HG03378 (cell line): ENCODE measurements around the gene SMAD6.

ENCODE experiments used
- ATAC-seq: cut with Tn5 transposase; IDR thresholded peaks from one replicate; pipeline ENCODE4 v1.9.1; 2021; ENCODE audit warnings: mild to moderate bottlenecking, moderate library complexity; ENCODE audit not compliant: unreplicated experiment

Gene SMAD6

DNA sequence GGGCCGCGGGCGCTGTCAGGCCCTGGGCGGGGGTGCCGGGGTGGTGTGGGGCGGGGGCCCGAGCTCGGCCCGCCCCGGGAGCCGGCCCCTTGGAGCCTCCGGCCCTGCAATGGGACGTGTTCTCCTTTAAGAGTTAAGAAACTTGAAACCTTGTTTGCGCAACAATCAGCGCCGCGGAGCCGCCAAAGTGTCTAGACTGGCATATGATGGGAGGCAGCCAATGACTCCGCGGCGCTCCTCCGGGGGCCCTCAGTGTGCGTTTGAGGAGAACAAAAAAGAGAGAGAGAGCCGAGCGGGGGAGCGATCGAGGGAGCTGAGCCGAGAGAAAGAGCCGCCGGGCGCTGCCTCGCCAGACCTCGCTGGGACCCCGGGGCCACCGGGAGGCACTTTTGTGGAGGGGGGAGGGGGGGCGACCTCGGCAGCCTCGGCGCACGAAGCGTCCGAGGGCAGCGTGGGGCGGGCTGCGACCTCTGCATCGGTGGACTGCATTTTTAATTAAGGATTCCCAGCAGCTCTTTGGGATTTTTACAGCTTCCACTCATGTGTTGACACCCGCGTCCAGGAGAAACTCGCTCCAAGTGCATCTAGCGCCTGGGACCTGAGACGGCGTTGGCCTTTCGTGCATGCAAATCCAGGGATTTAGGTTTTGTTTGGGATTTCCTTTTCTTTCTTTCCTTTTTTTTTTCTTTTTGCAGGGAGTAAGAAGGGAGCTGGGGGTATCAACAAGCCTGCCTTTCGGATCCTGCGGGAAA is at the start of gene SMAD6:
SMAD6 (plus strand) TSS at position 202 of the 752 bp plus-strand sequence. CDS start 1,023 bp downstream, outside the sequence.
- ATAC-seq, result no peak

DNA sequence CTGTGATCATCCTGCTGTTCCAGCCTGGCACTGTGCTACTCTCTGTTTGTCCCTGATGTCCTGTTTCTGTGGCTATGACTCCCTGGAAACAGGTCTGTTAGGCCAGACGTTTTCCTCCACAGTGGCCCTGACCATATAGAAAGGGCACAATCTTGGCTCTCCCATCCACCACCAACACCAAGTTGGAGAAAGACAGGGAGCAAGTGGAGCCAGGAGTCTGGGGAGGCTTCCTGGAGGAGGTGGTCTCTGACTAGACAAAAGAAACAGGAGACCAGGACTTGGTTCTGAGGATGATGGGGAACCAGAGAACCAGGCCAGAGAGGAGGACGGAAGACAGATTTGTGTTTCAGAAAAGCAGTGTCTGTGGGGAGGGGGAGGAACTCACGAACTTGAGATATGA is 49.2 kb upstream of the SMAD6 start:
- no peak for ATAC-seq

DNA sequence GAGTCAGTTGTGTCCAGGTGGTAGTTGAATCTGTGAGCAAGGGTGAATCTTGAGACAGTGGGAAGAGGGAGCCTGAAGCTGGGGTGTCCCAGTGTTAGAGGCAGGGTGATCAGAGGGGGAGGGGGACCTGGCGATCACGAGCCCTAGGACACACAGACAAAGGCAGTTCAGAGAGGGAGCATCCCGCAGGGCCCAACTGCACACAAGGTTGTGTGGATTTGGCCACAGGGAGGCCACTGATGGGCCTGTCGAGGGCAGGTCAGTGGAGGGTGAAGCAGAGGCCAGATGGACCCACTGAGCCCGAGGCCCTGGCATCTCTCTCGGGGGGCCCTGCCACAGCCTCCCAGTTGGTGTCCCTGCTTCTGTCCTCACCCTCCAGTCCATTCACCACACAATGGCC is 48.6 kb upstream of the SMAD6 start:
- no peak for ATAC-seq

DNA sequence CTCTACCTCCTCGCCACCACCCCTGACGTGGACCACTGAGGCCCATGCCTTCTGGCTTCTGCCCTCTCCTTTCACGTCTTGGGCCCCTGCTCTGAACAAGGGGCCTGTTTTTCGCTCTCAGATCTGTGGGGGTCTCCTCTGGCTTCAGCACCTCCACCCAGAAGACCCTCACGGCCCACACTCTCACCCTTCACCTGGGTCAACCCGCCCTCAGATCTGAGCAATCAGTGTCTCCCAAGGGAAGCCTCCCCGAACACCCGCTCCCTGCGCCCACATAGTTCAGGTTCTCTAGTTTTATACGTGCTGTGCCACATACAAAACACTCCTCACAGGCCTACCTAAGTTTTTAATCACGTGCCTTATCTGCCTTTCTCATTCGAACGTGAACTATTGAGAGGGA is 48.2 kb upstream of the SMAD6 start:
- ATAC-seq, result no peak

DNA sequence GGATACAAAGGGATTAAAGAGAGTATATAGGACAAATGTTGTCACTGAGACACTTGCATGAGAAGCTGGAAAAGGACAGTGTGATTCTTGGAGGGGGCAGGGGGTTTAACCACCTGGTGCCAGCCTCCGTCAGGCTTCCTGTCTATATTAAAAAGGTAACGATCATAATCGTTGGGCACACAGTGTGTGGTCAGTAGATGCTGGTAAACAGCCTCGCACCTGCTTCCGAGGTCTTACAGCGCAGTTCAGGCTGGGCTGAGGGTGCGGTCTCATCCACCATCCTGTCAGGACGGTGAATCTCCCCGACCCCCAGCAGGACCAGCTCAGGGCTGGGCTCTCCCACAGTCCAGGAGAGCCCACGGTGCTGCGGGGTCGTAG is 47.7 kb upstream of the SMAD6 start:
- no peak for ATAC-seq

DNA sequence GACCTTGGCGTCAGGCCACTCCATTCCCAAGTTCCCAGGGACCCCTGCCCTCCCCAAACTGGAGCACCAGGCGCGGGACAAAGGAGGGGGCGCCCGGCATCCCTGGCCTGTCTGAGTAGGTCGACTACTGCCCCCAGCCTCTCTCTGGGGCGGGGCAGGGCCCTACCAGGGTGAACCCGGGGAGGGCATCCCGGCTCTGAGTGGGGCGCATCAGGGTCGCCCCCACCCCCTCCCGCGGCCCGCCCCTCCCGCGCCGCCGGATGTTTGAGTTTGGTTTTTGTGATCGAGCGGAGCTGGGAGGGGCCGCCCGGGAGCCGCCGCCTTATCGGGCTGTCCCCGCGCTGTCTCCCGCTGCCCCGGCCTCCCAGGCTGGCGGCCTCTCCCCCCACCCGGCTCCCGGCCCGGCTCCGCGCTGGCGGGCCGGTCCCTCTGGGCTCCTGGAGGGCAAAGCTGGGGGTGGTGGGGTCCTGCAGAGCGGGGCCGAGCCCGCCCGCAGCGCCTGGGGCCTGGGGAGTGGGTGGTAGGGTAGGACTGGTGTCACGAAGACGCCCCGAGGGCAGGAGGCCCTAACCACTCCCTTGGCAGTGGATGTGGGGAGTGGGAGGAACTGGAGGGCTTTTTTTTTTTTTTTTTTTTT is 47.2 kb upstream of the SMAD6 start:
- ATAC-seq, result no peak

DNA sequence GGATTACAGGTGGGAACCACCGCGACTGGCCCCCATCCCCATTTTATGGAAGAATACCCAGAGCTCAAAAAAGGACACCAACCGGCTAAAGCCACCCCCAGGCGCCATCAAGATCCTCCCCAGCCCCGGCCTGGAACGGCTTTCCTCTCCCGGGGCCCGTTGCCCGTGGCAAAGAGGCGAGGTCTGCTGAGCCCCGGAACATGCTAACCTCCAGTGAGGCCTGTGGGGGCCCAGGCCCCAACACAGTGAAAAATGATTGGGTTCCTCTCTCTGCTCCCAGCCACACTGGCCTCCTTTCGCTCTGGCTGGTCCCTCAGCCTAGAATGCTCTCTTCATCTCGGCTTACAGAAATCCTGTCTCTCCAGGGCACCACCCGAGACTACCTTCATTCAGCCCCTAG is 46.5 kb upstream of the SMAD6 start:
- ATAC-seq, result no peak

DNA sequence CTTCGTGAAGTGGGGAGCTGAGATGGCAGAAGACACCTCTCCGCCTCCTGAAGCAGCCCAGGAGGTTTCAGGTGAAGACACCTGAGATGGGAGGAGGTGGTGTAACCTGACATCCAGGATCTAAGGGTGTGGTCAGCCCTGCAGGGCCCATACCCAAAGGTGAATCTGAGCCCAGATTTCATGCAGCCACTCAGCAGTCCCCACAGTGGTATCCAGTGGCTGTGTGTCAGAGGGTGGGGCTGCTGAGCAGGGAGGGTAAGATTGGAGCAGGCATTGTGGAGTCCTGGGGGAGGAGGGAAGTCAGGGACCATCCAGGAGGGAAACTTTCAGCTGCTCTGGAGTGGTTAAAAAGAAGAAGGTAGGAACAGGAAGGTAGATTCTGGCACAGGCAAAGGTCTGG is 46.0 kb upstream of the SMAD6 start:
- no peak for ATAC-seq

DNA sequence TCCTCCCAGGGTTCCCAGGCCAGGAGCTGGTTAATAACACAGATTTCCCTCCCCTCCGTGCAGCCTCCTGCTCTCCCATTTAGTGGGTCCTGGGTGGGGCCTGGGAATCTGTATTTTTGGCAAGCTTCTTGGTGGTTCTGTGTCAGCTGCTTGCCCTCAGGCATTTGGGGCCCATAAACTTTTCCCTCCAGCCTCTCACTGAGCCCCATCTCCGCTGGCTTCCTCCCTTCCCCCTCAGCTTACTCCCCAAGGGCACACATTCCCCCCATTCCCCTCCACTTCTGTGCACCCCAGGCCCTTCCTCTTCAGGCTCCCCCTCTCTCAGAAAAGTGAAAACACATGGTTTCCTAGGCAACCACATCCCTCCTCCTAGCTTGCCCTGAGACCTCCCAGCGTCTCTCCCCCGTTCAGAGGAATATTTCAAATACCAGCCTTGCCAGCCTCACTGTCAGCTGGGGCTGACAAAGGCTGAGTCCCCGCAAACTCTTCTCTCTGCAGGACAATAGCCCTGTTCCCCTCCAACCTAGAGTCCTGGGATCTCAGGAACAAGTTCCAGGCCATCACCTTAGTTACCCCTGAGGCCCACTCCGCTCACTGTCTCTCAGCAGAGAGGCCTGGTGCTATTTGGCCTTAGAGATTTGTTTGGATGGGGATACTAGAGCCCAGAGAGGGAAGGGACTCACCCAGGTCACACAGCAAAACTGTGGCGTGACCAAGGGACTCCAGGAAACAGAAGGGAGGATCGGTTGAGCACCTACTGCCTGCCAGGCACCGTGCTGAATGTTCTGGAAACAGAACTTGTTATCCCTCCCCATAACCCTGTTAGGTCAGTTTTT is 44.6 kb upstream of the SMAD6 start:
- ATAC-seq, result no peak

DNA sequence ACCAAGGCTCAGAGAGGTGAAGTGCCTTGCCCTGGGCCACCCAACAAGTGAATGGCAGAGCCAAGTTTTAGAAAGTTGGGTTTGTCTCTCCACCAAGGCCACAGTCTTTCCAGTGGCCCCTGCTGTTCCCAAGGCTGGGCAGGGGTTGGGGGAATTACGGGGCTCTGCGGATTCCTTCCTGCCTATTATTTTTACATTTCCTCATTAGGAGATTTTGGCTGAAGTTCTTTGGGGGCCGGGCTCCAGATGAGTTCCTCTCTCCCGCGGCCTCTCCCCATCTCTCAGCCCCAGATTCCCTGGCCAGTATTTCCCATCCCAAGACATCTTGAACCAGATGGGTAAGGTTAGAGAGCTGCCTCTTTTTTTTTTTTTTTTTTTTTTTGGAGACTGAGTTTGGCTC is 44.0 kb upstream of the SMAD6 start:
- ATAC-seq, result no peak

DNA sequence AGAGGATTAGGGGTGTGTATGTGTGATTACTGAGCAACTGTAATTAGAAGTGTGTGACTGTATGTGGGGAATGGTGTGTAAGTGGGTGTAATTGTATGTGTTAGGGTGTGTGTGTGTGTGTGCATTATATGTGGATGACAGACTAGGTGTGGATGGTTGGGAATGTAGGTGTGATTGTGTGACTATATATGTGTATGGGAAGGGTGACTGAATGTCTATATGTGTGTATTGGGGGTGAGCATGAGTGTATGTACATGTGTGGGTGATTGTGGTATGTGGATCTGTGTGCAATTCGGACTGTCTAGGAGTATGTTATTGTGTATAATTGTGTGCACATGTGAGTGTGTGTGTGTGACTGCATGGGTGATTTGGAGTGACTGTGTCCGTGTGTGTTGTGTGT is 43.2 kb upstream of the SMAD6 start:
- no peak for ATAC-seq

DNA sequence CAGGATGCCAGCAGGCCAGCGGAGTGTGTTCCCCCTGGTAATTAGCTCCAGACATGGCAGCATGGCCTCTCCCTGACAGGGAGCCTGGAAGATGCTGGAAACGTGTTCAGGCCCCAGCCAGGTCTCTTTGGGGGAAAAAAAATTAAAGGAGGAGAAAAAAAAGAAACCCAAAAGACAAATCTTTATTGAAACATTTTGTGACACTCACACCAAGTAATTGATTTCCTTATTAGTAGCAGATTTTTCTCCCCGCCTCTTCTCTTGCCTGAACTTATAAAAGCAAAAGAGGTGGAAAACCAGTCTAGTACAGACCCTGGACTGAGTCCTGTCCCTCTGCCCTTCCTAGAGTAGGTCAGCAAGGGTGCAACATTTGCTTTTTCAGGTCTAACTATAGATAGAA is 42.7 kb upstream of the SMAD6 start:
- ATAC-seq, result no peak

DNA sequence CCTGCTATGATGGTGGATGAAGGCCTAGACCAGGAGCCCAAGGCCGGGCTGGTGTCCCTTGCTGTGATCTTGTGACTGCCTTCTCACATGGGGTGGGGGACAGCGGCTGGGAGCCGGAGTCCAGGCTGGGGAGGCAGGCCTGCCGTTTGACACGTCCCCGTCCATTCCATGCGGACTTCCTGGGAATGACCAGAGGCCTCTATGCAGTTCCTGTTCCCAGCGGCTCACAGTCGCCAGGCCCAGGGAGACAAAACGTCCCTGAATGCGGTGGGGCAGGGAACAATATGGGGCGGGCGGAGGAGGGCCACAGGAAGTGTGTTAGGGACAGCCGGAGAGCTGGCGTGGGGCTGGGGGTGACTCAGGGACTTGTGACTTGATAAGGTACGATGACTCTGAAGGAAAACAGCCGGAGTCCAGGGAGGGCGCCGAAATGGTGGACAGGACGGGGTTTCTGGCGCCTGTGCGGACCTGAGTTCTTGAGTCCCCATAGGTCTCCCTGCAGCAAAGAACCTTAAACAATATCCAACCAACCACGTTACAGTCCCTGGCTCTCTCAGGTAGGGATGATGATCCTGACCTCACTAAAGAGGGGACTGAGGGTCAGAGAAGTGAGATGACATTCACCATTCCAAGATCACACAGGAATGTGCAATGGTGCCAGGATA is 40.5 kb upstream of the SMAD6 start:
- ATAC-seq, result no peak

DNA sequence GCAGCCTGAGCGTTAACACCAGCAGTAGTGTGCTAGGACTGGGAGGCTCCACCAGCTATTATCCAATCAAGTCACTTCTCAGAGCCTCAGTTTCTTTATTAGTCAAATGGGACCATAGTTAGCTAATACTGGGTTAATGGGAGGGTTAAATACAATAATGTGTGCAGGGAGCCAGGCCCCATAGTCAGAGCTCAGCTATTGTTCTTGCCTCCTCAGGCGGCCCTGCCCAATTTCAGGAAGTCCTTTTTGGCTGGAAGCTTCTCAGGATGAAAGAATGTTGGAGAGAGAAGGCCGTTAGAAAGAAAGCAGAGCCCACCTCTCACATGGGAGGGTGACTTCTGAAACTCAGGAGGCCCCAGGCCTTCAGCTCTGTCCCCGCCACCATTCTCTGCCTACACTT is 39.5 kb upstream of the SMAD6 start:
- ATAC-seq, result no peak

DNA sequence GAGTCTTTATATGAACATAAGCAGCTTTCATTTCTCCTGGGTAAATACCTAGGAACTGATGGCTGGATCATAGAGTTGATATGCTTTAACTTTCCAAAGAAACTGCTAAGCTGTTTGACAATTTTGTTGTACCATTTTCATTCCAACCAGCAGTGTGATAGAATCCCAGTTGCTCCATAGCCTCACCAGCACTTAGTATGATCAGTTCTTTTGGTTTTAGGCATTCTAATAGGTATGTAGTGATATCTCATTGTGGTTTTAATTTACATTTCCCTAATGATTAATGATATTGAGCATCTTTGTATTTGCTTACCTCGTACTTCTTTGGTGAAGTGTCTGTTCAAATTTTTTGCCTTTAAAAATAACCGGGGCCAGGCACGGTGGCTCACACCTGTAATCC is 38.4 kb upstream of the SMAD6 start:
- no peak for ATAC-seq

DNA sequence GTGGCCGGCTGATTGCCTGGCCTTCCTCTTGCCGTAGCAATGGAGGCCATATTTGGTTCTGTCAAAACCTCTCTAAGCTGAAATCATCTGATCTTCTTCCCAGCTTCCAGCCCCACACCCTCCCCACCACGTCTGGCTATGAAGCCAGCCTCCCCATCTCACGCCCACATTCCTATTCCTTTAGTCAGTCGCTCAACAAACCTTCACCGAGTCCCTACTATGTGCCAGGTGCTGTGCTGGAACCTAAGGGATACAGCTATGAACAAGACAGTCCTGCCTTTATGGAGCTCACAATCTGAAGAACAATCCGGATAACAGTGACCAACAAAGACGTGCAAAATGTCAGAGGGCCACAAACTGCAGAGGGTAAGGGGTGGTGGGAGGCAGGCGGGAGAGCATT is 31.9 kb upstream of the SMAD6 start:
- ATAC-seq, result no peak

DNA sequence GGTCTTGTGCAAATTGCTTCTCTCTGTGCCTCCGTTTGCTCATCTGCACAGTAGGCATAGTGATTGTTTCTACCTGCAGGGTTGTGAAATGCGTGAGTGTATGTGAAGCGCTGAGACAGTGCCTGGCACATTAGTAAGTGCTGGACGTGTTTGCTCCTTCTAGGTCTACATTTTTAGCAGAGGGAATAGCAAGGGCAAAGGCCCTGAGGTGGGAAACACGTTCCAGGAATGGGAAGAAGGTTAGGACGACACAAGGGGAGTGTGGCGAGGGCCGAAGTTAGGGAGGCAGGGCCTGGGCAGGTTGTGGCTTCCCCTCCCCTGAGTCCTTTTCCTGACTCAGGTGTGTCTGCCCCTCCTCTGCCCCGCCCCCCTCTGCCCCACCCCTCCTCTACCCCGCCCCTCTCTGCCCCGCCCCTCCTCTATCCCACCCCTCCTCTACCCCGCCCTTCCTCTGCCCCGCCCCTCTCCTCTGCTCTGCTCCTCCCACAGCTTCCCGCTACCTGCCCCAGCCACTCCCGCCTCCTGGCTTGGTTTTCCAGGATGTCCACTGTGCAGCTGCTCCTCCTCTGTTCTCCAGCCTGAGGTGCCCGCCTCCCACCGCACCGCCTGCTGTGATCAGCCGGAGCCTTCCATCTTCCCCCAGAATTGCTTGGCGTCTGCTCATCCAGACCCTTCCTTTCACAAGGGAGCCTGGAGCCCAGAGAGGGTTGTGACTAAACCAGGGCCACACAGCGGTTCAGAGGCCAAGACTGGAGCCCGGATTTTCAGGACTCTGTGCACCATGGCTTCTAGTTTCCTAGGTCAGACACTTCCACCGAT is 31.1 kb upstream of the SMAD6 start:
- no peak for ATAC-seq

DNA sequence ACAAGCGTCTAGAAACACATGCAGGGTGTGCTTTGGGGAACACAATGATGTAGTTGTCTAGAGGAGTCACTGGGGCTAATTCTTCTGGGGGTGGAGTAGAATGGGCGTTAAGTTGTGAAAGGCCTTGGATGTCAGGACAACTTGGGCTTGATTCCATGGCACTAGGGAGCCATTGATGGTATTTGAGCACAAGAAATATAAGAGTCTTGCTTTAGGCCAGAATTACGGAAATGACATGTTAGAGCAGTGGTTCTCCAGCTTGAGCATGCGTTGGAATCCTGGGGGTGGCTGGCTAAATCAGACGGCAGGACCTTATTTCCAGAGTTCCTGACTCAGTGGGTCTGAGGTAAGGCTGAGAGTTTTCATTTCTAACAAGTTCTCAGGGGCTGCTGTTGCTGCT is 29.2 kb upstream of the SMAD6 start:
- no peak for ATAC-seq

DNA sequence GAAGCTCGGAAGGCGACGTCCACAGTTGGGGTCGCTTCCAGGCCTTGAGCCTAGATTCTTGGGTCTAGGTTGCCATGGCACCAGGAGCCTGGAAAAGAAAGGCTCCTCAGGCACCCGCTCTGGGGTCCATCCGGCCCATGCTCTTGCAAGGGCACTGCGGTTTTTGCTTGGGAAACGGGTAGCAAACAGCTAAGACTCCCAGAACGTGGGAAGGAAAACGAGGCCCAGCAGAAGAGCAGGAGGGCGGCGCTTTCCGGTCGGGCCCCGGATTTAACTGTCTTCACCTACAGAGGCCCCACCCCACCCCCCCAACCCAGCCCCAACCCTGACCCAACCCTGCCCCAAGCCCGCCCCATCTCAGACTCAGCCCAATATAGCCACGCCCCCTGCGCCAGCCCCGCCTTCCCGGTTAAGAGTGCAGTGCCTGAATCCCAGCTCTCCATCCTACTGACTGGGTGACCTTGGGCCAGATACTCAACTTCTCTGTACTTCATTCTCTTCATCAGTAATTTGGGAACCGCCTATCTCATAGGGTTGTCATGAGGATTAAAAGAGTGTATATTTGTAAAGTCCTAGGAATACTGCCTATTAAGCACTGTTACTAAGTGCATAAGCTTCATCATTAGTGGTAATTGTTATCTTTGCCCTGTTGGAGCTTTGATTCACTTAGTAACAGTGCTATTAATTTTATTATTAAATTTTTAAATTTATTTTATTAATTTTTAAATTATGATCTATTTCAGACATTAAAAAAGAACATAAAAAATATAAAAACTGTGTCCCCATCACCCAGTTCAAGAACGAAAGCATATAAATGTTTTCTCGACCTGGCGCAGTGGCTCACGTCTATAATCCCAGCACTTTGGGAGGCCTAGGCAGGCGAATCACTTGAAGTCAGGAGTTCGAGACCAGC is 28.4 kb upstream of the SMAD6 start:
- no peak for ATAC-seq

DNA sequence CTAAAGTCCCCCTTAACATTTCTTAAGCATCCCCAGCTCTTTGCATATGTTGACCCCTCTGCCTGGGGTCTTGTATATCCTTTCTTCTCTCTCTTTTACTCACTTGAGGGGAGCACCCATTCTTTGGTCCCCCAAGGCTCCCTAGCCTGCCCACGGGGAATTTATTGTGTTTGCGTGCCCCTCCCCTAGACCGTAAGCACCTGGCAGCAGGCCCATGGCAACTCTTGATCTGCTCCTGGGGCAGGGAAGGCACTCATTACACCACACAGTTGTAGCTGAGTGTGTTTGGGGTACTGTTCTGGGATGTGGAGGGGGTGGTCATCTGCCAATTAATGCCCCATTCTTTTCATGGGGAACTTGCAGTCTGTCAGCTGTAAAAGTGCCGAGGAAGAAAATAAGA is 27.3 kb upstream of the SMAD6 start:
- ATAC-seq, result no peak
